Osteocyte (in vitro differentiated cells): ENCODE results near the gene TUT1. TPM values are rescaled to one million over a fixed set of nuclear protein-coding genes. Genes with fewer than 3 reads are reported as not detected.
"Not testable (repeated sequence)": the region's sequence is repeated elsewhere in the genome, so short reads cannot be mapped to it uniquely, and the experiment has no call there.

Experiments
- DNase-seq: peaks from one replicate; pipeline ENCODE4 v3.0.0; 2021; ENCODE audit warnings: mixed read lengths; ENCODE audit not compliant: unreplicated experiment; ENCODE audit errors: extremely low spot score
- H3K27ac Mint-ChIP-seq: one replicate; pipeline ENCODE4 v1.8.0; 2021; ENCODE audit warnings: mild to moderate bottlenecking, mixed read lengths; ENCODE audit not compliant: unreplicated experiment
- H3K27me3 Mint-ChIP-seq: one replicate; pipeline ENCODE4 v1.8.0; 2021; ENCODE audit warnings: mixed read lengths; ENCODE audit not compliant: unreplicated experiment
- H3K36me3 Mint-ChIP-seq: one replicate; pipeline ENCODE4 v1.8.0; 2021; ENCODE audit warnings: mixed read lengths; ENCODE audit not compliant: unreplicated experiment
- H3K4me1 Mint-ChIP-seq: one replicate; pipeline ENCODE4 v1.8.0; 2021; ENCODE audit warnings: mixed read lengths; ENCODE audit not compliant: unreplicated experiment
- H3K4me3 Mint-ChIP-seq: one replicate; pipeline ENCODE4 v1.8.0; 2021; ENCODE audit warnings: mild to moderate bottlenecking, moderate library complexity, mixed read lengths; ENCODE audit not compliant: unreplicated experiment
- H3K9me3 Mint-ChIP-seq: one replicate; pipeline ENCODE4 v1.8.0; 2021; ENCODE audit warnings: mixed read lengths; ENCODE audit not compliant: unreplicated experiment
- total RNA-seq: library from RNA; stranded (reverse); gene quantifications from 2 replicates; pipeline ENCODE4 v1.2.1, GENCODE V29; 2021
- TF ChIP-seq, protein P1 (sequence below): fragments of 200-600 bp; sonication (generic); IDR thresholded peaks from 2 replicates; pipeline ENCODE4 v1.5.0; 2021; ENCODE audit warnings: antibody characterized with exemption, mild to moderate bottlenecking, moderate library complexity

TUT1 gene
- total RNA-seq, 1 donor from 2014 or later = 12.7 TPM

GRCh38 chr11:62595124-62595523, 3.8 kb upstream of the TUT1 start:
- Mint-ChIP-seq H3K9me3 (no peaks in the 10 kb centered on the region), H3K4me3 (no peak overlapping the region), H3K27ac (no peak overlapping the region), H3K4me1 (peaks cover 43% of the 10 kb centered on the region), H3K27me3 (no peaks in the 10 kb centered on the region), H3K36me3 (peaks cover 49% of the 10 kb centered on the region)
- TF ChIP-seq, protein P1, sequence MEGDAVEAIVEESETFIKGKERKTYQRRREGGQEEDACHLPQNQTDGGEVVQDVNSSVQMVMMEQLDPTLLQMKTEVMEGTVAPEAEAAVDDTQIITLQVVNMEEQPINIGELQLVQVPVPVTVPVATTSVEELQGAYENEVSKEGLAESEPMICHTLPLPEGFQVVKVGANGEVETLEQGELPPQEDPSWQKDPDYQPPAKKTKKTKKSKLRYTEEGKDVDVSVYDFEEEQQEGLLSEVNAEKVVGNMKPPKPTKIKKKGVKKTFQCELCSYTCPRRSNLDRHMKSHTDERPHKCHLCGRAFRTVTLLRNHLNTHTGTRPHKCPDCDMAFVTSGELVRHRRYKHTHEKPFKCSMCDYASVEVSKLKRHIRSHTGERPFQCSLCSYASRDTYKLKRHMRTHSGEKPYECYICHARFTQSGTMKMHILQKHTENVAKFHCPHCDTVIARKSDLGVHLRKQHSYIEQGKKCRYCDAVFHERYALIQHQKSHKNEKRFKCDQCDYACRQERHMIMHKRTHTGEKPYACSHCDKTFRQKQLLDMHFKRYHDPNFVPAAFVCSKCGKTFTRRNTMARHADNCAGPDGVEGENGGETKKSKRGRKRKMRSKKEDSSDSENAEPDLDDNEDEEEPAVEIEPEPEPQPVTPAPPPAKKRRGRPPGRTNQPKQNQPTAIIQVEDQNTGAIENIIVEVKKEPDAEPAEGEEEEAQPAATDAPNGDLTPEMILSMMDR = no peak
- no peak for DNase-seq

GRCh38 chr11:62593434-62594044, 2.2 kb upstream of the TUT1 start:
- Mint-ChIP-seq H3K9me3 (no peaks in the 10 kb centered on the region), H3K27ac (peak overlapping the region; percentile 96), H3K27me3 (no peaks in the 10 kb centered on the region), H3K4me3 (peak overlapping the region; percentile 57), H3K4me1 (peaks cover 33% of the 10 kb centered on the region), H3K36me3 (peaks cover 35% of the 10 kb centered on the region)
- TF ChIP-seq, protein P1 = peak; percentile 58
- DNase-seq = no peak

DNA sequence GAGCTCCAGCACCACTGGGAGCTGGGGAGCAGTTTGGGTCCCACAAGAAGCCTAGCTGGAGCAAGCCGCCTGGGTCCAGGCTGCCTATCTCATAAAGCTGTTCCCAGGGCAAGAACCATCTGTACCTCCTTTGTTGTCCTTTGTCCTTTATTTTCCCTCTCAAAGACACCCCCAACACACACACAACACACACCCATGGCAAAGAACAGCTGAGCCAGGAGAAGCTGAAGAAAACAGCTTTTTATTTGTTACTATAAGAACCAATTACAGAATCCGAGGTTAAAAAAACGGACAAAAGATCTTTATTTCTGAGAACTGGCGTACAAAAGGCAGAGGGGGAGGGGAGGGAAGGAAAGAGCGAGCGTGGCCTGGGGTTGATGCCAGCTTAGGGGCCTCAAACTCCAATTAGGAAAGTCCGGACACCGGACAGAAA, 1.7 kb upstream of the TUT1 start:
- peak overlapping the region; percentile 96 for H3K27ac Mint-ChIP-seq
- TF ChIP-seq, protein P1 = no peak
- H3K27me3 Mint-ChIP-seq = no peaks in the 10 kb centered on the region
- H3K4me1 Mint-ChIP-seq = peaks cover 33% of the 10 kb centered on the region
- H3K4me3 Mint-ChIP-seq = no peak overlapping the region
- no peak for DNase-seq
- H3K36me3 Mint-ChIP-seq = peaks cover 31% of the 10 kb centered on the region
- no peaks in the 10 kb centered on the region for H3K9me3 Mint-ChIP-seq

DNA sequence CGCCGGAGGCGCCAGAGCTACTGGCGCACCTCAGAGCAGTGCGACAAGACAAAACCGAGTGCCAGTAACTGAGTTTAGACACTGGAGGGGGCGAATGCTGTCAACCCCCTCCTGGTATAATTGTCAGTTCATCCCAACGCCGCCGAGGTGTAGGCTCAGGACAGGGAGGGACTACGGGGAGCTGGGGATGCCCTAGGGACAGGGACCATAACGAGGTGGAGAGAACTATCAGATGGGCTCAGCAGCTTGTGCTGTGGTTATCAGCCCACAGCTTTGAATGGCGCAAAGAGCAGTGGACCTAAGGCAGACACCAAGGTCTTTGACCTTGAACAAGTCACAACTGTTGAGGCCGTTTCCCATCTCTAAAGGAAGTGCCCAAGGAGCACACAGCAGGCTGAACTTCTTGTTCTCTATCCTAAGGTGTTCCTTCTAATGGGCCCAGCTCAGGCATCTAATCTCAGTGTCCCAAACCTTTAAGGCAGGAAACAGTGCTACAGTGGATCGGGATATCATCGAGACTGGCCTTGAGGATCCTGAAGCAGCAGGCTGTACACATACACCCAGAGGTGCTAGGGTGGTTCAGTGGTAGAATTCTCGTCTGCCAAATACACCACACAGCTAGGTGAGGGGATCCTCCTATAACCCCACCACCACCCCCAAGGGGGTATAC, 958 bp upstream of the TUT1 start:
- Mint-ChIP-seq H3K27me3 (no peaks in the 10 kb centered on the region), H3K4me3 (peak overlapping the region; percentile 90), H3K27ac (peak overlapping the region; percentile 96), H3K9me3 (no peaks in the 10 kb centered on the region), H3K36me3 (peaks cover 24% of the 10 kb centered on the region), H3K4me1 (peaks cover 33% of the 10 kb centered on the region)
- no peak for DNase-seq
- TF ChIP-seq, protein P1 = no peak

GRCh38 chr11:62588966-62589637, 2.2 kb downstream of the TUT1 start:
- peak overlapping the region; percentile 90 for H3K4me3 Mint-ChIP-seq
- peaks cover 33% of the 10 kb centered on the region for H3K4me1 Mint-ChIP-seq
- H3K27ac Mint-ChIP-seq = no peak overlapping the region
- H3K9me3 Mint-ChIP-seq = no peaks in the 10 kb centered on the region
- H3K36me3 Mint-ChIP-seq = peaks cover 5% of the 10 kb centered on the region
- no peak for DNase-seq
- TF ChIP-seq, protein P1 = peak; percentile 45
- no peaks in the 10 kb centered on the region for H3K27me3 Mint-ChIP-seq

DNA sequence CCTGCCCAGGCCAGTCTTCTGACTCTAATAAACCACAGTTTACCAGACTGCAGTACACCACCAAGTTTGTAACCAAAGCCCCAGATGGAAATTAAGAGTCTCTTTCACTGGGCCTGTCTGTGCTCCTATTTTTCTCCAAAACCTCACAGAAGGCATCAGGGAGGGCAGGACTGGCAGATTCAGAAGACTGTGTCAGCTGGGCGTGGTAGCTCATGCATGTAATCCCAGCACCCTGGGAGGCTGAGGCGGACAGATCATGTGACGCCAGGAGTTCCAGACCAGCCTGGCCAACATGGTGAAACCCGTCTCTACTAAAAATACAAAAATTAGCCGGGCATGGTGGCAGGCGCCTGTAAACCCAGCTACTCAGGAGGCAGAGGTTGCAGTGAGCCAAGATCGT, 6.0 kb downstream of the TUT1 start:
- H3K4me3 Mint-ChIP-seq, H3K27me3 Mint-ChIP-seq, H3K36me3 Mint-ChIP-seq, H3K27ac Mint-ChIP-seq, H3K9me3 Mint-ChIP-seq, DNase-seq, H3K4me1 Mint-ChIP-seq: not testable (repeated sequence)

DNA sequence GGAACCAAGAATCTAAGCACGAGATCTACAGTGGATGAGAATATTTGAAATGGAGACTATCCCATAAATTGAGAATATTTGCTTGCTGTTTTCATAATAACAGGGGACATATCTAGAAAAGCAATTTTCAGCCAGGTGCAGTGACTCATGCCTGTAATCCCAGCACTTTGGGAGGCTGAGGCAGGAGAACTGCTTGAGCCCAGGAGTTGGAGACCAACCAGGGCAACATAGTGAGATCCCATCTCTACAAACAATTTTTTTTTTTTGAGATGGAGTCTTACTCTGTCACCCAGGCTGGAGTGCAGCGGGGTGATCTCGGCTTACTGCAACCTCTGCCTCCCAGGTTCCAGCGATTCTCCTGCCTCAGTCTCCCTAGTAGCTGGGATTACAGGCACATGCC, 9.6 kb downstream of the TUT1 start:
- not testable (repeated sequence) for H3K9me3 Mint-ChIP-seq, DNase-seq, H3K27ac Mint-ChIP-seq, H3K4me3 Mint-ChIP-seq, H3K27me3 Mint-ChIP-seq, H3K4me1 Mint-ChIP-seq
- peaks cover 11% of the 10 kb centered on the region for H3K36me3 Mint-ChIP-seq
